Renal cortex interstitium (tissue), 11 donors: ENCODE measurements around the gene BAX. TPM values are rescaled to one million over a fixed set of nuclear protein-coding genes. Genes with fewer than 3 reads are reported as not detected.

ENCODE experiments used
- DNase-seq, 11 donors: peaks; one replicate each; pipeline ENCODE4 v3.0.0-alpha.2; 2013; ENCODE audit warnings: low read depth in 9 of 11, low spot score in 4 of 11; ENCODE audit errors: extremely low read depth in 1 of 11
- polyA plus RNA-seq, 3 donors: library from polyadenylated mRNA; unstranded; fragments of 120-200 nt; gene quantifications; one replicate each; pipeline ENCODE4 v1.2.1, GENCODE V29; 2013; ENCODE audit not compliant: insufficient read length in 3 of 3

BAX gene
- polyA plus RNA-seq, 3 donors: 64.7 to 84.6 (median 73.4) TPM

- no peak for DNase-seq
These were observed 1.5 kb upstream of the BAX start for GRCh38 chr19:48953141-48953540.

- no peak for DNase-seq
These were observed 583 bp upstream of the BAX start for GRCh38 chr19:48953990-48954594.

- DNase-seq: no peak
These were observed 758 bp downstream of the BAX start for GRCh38 chr19:48955308-48955958.

GRCh38 chr19:48958006-48958405 is 3.3 kb downstream of the BAX start:
- no peak for DNase-seq

- DNase-seq: no peak
These were observed 4.9 kb downstream of the BAX start for GRCh38 chr19:48959341-48960239.

- DNase-seq: no peak
These were observed 6.5 kb downstream of the BAX start for GRCh38 chr19:48961051-48961649.

- DNase-seq: no peak
These were observed 7.0 kb downstream of the BAX start for GRCh38 chr19:48961673-48962028.

GRCh38 chr19:48962029-48962848 is 7.6 kb downstream of the BAX start:
- DNase-seq: no peak

- no peak for DNase-seq
These were observed 8.1 kb downstream of the BAX start for GRCh38 chr19:48962849-48963165.

- DNase-seq: peak in 4 of 11 donors; percentile 50 to 70 (median 58)
These were observed 8.9 kb downstream of the BAX start for GRCh38 chr19:48963371-48964204.

- DNase-seq: no peak
These were observed 9.7 kb downstream of the BAX start for GRCh38 chr19:48964205-48965039.

- DNase-seq: peak; percentile 83 to 95 (median 91)
These were observed 10.5 kb downstream of the BAX start, which contains the start of gene FTL for GRCh38 chr19:48965040-48965805. Gene FTL (plus strand): TSS chr19:48965309. CDS start chr19:48965508, 199 bp downstream.

- DNase-seq: peak in 10 of 11 donors; percentile 73 to 86 (median 82)
These were observed 11.3 kb downstream of the BAX start for GRCh38 chr19:48965806-48966540.

- no peak for DNase-seq
These were observed 12.1 kb downstream of the BAX start for GRCh38 chr19:48966541-48967345.
